Prostate gland (tissue), 2 donors: ENCODE data around the gene HTR2B.

Source experiments
- POLR2AphosphoS5 ChIP-seq: sonication (generic); formaldehyde crosslinking; IDR thresholded peaks from one replicate; pipeline ENCODE4 v1.6.1; 2017; ENCODE audit warnings: antibody characterized with exemption
- TF ChIP-seq, protein P1 (sequence below), 4 experiments: fragments of 200-600 bp in 2 of 4; fragments of 450-650 bp in 2 of 4; sonication (generic) in 2 of 4; IDR thresholded peaks; 1 replicate in 3 of 4; 2 replicates in 1 of 4; pipeline ENCODE4 v1.5.1; 2016 to 2019; ENCODE audit warnings: antibody characterized with exemption in 4 of 4, mild to moderate bottlenecking in 2 of 4, moderate library complexity in 2 of 4

DNA sequence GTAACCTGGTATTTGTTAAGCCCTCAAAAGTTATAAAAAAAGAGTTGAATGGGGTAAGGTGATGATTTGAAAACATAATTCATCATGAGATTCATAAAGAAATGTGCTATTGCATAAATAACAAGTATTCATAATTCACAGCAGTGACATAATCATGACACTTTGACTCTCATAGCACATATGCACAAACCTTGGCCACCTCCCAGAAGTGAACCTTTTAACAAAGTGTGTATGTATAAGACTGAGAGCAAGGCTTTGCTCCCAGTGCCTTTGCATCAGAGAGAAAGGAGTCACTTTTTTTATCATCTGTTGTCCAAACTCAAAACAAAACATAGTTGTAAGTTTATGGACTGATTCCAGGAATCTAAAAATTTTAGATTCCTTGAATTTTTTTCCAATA is 15.0 kb upstream of the HTR2B start:
- TF ChIP-seq, protein P1, sequence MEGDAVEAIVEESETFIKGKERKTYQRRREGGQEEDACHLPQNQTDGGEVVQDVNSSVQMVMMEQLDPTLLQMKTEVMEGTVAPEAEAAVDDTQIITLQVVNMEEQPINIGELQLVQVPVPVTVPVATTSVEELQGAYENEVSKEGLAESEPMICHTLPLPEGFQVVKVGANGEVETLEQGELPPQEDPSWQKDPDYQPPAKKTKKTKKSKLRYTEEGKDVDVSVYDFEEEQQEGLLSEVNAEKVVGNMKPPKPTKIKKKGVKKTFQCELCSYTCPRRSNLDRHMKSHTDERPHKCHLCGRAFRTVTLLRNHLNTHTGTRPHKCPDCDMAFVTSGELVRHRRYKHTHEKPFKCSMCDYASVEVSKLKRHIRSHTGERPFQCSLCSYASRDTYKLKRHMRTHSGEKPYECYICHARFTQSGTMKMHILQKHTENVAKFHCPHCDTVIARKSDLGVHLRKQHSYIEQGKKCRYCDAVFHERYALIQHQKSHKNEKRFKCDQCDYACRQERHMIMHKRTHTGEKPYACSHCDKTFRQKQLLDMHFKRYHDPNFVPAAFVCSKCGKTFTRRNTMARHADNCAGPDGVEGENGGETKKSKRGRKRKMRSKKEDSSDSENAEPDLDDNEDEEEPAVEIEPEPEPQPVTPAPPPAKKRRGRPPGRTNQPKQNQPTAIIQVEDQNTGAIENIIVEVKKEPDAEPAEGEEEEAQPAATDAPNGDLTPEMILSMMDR (IDR thresholded peaks at IDR 0.05) = no peak
- TF ChIP-seq POLR2AphosphoS5 = no peak
